CD4-positive, alpha-beta T cell treated with Interleukin-4 for 4 hours (primary cell): ENCODE data around the gene RALGPS1.

Experiments used
- DNase-seq: peaks from one replicate; pipeline ENCODE4 v3.0.0-alpha.2; 2020

The RALGPS1 gene

DNA sequence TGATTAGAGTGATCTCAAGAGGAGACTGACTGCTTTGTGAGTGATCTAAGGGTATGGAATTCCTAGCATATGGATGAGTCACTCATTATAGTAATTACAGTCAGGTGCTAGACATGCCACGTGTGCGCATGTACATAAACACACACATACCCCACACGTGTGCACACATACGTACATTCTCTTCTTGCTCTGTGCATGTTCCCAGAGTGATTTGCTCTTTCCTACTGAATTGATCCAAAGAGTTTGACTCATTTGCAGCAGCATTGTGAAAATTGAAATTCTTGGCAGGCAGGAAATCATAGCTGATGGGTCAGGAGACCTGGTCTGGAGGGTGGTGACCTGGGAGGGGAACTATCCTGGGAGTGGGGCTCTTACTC, 144.1 kb downstream of the RALGPS1 start:
- no peak for DNase-seq

- DNase-seq: no peak
These were observed 144.4 kb downstream of the RALGPS1 start for GRCh38 chr9:127059030-127059429.

- no peak for DNase-seq
These were observed 145.3 kb downstream of the RALGPS1 start for GRCh38 chr9:127059765-127060361.

DNA sequence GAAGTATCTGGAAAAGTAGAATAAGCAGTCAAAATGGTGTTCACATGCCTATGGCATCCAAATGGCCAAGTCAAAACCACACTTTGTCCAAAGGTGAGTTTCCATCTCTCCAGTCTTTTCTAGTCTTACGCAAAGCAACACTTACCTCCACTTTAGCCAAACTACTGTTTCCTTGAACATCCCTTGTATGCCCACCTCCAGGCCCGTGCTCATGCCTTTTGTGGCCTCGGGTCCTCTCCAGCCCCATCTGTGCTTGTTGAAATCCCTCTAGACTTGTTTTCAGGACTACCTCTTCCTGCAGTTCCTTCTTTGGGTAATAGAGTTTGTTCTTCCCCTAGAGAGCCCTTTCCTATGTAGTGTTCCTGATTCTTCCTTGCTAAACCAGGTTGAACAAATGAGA, 146.8 kb downstream of the RALGPS1 start:
- DNase-seq: no peak

GRCh38 chr9:127064335-127064734, 149.8 kb downstream of the RALGPS1 start:
- DNase-seq: no peak

GRCh38 chr9:127065592-127065991, 151.0 kb downstream of the RALGPS1 start:
- DNase-seq: no peak

- DNase-seq: no peak
These were observed 151.7 kb downstream of the RALGPS1 start for GRCh38 chr9:127066060-127066850.

DNA sequence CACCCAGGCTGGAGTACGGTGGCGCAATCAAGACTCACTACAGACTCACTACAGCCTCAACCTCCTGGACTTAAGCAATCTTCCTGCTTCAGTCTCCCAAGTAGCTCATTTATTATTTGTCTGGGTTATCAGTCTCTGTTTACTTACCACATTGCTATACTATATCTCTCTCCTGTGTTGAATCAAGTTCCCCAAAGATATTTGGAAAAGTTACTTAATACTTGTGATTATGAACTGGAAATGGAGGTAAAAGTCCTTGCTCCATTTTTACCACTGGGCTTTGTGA, 152.2 kb downstream of the RALGPS1 start:
- no peak for DNase-seq

DNA sequence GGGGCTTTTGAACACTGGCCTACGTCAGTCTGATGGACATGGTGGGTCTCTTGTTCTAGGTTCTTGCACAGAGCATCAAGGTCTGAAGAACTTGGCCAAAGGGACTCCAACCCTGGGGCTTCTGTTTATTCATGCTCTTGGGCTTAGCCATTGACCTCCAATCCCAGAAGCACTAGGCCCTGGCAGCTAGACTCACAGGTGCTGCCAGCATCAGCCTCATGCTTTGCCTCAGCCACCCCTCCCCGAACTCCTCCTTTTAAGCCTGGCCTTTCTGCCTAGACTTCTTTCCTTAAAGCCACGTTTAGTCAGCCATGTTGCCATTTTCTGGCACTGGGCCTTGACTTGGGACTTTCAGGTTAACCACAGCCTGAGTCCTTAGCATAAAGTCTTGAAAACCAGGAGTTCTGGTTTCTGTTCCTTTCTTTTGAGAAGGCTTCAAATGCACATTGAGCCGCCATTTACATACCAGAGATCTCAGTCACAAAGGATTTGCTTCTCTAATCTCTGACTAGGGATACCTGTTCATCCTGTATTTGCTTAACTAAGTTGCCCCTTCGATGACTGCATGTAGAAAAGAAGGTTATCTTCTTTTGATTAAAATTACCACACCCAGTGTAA, 153.1 kb downstream of the RALGPS1 start:
- no peak for DNase-seq

- no peak for DNase-seq
These were observed 160.3 kb downstream of the RALGPS1 start for GRCh38 chr9:127074561-127075548.

- DNase-seq: no peak
These were observed 161.2 kb downstream of the RALGPS1 start for GRCh38 chr9:127075624-127076372.

GRCh38 chr9:127076860-127077643, 162.5 kb downstream of the RALGPS1 start:
- no peak for DNase-seq

DNA sequence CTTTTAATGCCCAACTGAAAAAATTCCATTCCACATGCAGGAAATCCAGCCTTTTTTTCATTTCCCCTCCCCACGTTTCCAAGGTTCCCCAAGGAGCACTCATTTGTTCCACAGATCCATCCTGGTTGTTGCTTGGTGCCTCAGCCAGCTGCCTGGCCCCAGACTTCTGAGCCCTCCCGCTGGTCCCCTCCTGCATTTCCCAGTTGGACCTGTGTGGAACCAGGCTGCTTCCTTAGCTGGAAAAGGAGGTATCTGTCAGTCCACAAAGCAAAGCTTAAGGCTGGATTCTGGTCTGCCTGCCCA, 163.0 kb downstream of the RALGPS1 start:
- no peak for DNase-seq

DNA sequence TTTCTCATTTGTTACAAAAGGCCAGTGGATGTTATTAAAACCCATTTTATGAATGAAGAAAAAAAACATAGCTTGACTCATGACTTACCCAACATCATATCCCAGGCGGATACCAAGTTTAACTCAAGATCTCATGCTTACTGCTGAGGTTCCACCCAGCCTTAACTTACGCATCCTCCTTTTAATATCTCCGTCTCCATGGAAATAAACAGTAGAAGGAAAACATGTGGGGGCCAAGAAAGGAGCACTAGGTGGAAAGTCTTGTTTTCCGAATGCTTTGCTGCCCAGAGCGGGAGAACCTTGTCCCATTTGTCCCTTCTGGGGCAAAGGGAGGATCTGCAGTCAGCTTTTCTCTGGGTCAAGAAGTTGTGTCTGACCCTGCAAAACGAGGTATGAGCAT, 163.8 kb downstream of the RALGPS1 start:
- DNase-seq: no peak

GRCh38 chr9:127078988-127079387, 164.4 kb downstream of the RALGPS1 start:
- no peak for DNase-seq

DNA sequence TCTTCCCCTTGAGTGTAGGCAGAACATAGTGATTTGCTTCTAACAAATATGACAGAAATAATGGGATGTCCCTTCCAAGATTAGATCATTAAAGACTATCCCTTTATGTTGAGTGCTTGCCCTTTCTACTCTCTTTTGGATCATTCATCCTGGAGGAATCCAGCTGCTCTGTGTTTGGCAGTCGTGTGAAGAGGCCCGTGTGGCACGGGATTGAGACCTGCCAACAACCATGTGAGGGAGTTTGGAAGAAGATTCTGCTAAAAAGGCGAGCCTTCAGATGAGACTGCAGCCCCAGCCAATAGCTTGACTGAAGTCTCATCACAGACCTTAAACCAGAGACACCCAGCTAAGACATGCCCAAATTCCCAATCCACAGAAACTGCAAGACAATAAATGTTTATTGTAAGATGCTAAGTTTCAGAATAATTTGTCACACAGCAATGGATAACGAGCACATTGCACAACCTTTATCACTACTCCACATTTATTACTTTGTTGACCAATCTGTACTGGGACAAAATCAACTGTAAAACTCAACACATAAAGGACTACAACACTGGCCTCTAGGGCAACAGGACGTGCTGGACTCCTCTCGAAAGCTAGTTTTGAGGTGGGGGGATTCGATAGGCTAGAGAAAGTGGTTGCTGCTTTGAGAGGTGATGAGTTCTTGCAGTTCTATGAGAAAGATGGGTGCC, 165.0 kb downstream of the RALGPS1 start:
- DNase-seq: no peak

DNA sequence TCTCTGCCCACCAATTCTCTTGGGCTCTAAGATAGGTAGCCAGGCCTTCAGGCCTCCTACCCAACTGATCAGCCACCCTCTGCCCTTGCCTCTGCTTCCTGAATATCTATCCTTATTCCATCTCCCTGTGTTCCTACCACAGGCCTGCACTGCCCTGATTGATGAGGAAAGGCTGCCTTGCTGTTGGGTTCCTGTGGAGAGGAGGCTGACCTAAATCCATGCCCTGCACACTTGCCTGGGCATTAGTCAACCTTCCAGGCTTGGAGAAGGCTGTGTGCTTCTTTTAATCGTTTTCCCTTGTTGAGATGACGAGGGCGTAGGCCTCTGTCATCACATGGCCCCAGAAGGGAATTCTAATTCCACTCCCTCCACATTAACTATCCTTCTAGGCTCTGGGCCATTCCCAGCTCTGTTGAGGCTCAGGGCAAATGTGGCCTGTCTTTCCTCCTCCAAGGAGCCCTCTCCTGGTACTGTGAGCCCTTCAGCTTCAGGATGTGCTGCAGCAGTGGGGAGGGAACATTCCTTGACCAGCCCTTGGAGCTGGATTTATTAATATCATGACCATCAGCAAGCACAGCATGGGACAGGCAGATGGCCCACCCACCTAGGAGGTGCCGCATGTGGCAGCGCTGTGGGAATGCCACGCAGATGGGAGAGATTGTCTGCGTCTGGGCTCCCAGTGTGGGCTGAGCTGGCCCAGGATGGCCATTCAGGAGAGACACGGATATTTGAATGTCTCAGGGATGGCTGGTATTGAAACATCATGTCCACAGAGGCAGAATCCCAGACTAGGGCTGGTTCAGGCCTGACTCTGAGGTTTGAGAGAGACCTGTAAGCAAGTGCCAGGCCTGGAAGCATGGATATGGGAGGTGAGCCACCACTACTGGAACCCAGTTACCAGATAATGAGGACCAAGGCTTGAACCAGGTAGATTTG, 166.9 kb downstream of the RALGPS1 start:
- no peak for DNase-seq

GRCh38 chr9:127083138-127083980, 168.8 kb downstream of the RALGPS1 start:
- no peak for DNase-seq
